Panc1 (cell line): ENCODE data around the gene PBRM1. TPM values are rescaled to one million over a fixed set of nuclear protein-coding genes. Genes with fewer than 3 reads are reported as not detected.
A peak's percentile ranks its signal among the peaks of the same experiment; 100 is the strongest.

ENCODE experiments used
- ATAC-seq: fragments of 200-7000 bp; cut with Tn5 transposase; 2 replicates; pipeline ENCODE4 v1.9.1; 2020; ENCODE audit warnings: mild to moderate bottlenecking, moderate library complexity
- BruUV-seq: library from RNA; stranded (reverse); fragments of 400-500 nt; replicated peaks from 2 replicates; lab custom pipeline; 2021; lab: Mats Ljungman, UMichigan
- CTCF ChIA-PET: fragments of 300-600 bp; sonication (Branson Sonifier 250); formaldehyde crosslinking; loops from one replicate; lab custom pipeline; 2022; ENCODE audit warnings: antibody characterized with exemption; lab: Charles Lee
- POLR2A ChIA-PET: fragments of 300-600 bp; sonication (Branson Sonifier 250); formaldehyde crosslinking; loops from one replicate; lab custom pipeline; 2022; ENCODE audit warnings: antibody characterized with exemption; lab: Charles Lee
- DNase-seq: peaks from one replicate; pipeline ENCODE4 v3.0.0-alpha.2; 2010; ENCODE audit warnings: low read depth, low spot score
- H3K27ac ChIP-seq: 2 replicates; pipeline ENCODE4 v1.5.1; 2011; ENCODE audit warnings: mild to moderate bottlenecking, low read length, inconsistent platforms
- H3K27me3 ChIP-seq: fragments of 200-500 bp; sonication (Bioruptor generic); 2 replicates; pipeline ENCODE4 v1.6.0; 2014; ENCODE audit warnings: low read length, inconsistent platforms; ENCODE audit not compliant: control insufficient read depth, insufficient read depth
- H3K36me3 ChIP-seq: fragments of 200-500 bp; sonication (Bioruptor generic); 2 replicates; pipeline ENCODE4 v1.5.1; 2014; ENCODE audit warnings: inconsistent platforms, mild to moderate bottlenecking, low read length, moderate library complexity; ENCODE audit not compliant: control insufficient read depth, insufficient read depth
- H3K4me1 ChIP-seq: 2 replicates; pipeline ENCODE4 v1.5.1; 2011; ENCODE audit warnings: inconsistent platforms, mild to moderate bottlenecking, low read length, moderate library complexity; ENCODE audit not compliant: control insufficient read depth, insufficient read depth
- H3K4me3 ChIP-seq, 2 experiments: 2 replicates each; pipeline ENCODE4 v1.5.1; 2011 to 2012; ENCODE audit warnings: low read depth in 2 of 2, low read length in 2 of 2, mild to moderate bottlenecking in 2 of 2, inconsistent platforms in 1 of 2, moderate library complexity in 1 of 2
- H3K9me3 ChIP-seq: fragments of 200-500 bp; sonication (Bioruptor generic); 2 replicates; pipeline ENCODE4 v1.5.1; 2014; ENCODE audit warnings: low read depth, mild to moderate bottlenecking, inconsistent platforms, low read length, moderate library complexity; ENCODE audit not compliant: control insufficient read depth, insufficient read depth
- CTCF ChIP-seq: fragments of 450-650 bp; IDR thresholded peaks from 2 replicates; pipeline ENCODE4 v1.5.1; 2017; ENCODE audit warnings: mild to moderate bottlenecking
- POLR2AphosphoS5 ChIP-seq: IDR thresholded peaks from 2 replicates; pipeline ENCODE4 v1.6.1; 2012; ENCODE audit warnings: mild to moderate bottlenecking, low read depth, low read length, moderate library complexity
- REST ChIP-seq, 2 experiments: IDR thresholded peaks; 2 replicates each; pipeline ENCODE4 v1.6.1; 2011 to 2012; ENCODE audit warnings: low read depth in 2 of 2, control low read depth in 1 of 2, low read length in 1 of 2, mild to moderate bottlenecking in 1 of 2, moderate library complexity in 1 of 2; ENCODE audit not compliant: insufficient read depth in 1 of 2
- SIN3A ChIP-seq: IDR thresholded peaks from 2 replicates; pipeline ENCODE4 v1.6.1; 2012; ENCODE audit warnings: low read depth, mild to moderate bottlenecking, low read length, moderate library complexity, borderline replicate concordance; ENCODE audit not compliant: insufficient read depth
- TCF7L2 ChIP-seq: IDR thresholded peaks from 2 replicates; pipeline ENCODE4 v1.6.1; 2011; ENCODE audit warnings: mild to moderate bottlenecking, low read depth, low read length, inconsistent platforms
- in situ Hi-C: cut with HindIII; loops from 2 replicates; pipeline ENCODE4 v1.10.0; 2016; ENCODE audit warnings: low sequenced_read_pairs, low pct_unique_long_range_greater_than_20kb
- intact Hi-C: fragments of 100-400 bp; cut with micrococcal nuclease; formaldehyde crosslinking; loops from one replicate; pipeline ENCODE4 v1.10.0; 2022; ENCODE audit not compliant: unreplicated experiment
- total RNA-seq: library from RNA; stranded (reverse); gene quantifications from one replicate; pipeline ENCODE4 v1.2.1, GENCODE V29; 2021; ENCODE audit not compliant: unreplicated experiment

PBRM1 gene
- total RNA-seq, 1 experiment from 2014 or later: 43.5 TPM

- TSS peak; percentile 86 for BruUV-seq
- no peak overlapping the region for H3K27ac ChIP-seq
- ChIA-PET CTCF (no interaction called here), POLR2A (no interaction called here)
- no peaks in the 10 kb centered on the region; the same call in 1 of the 2 replicates for H3K4me1 ChIP-seq
- H3K4me3 ChIP-seq: no peak overlapping the region
- intact Hi-C loops (no loop called here), in situ Hi-C loops (no loop called here)
- no peak for TF ChIP-seq POLR2AphosphoS5
- TF ChIP-seq TCF7L2: no peak
- TF ChIP-seq CTCF: no peak
- no peak for TF ChIP-seq SIN3A
- TF ChIP-seq REST (IDR thresholded peaks at IDR 0.05; ENCODE audit: insufficient read depth in 1 of 2, low read depth in 2 of 2, low read length in 1 of 2): no peak
- no peaks in the 10 kb centered on the region for H3K36me3 ChIP-seq
- no peaks in the 10 kb centered on the region for H3K9me3 ChIP-seq
- no peak for DNase-seq
- ATAC-seq: no peak
- no peaks in the 10 kb centered on the region for H3K27me3 ChIP-seq
Observed at GRCh38 chr3:52524258-52524751, 161.4 kb downstream of the PBRM1 start.

GRCh38 chr3:52523386-52524257, 162.1 kb downstream of the PBRM1 start:
- Histone ChIP-seq H3K27ac (no peak overlapping the region), H3K36me3 (no peaks in the 10 kb centered on the region), H3K4me3 (no peak overlapping the region), H3K4me1 (no peaks in the 10 kb centered on the region; the same call in 1 of the 2 replicates), H3K27me3 (no peaks in the 10 kb centered on the region), H3K9me3 (no peaks in the 10 kb centered on the region)
- no TSS peak for BruUV-seq
- intact Hi-C loops (no loop called here), in situ Hi-C loops (no loop called here)
- ChIA-PET CTCF (no interaction called here), POLR2A (no interaction called here)
- DNase-seq (no peak), ATAC-seq (no peak)
- TF ChIP-seq CTCF (no peak), REST (IDR thresholded peaks at IDR 0.05; ENCODE audit: insufficient read depth in 1 of 2, low read depth in 2 of 2, low read length in 1 of 2) (no peak), POLR2AphosphoS5 (no peak), TCF7L2 (no peak), SIN3A (no peak)
